Mononuclear cell (primary cell): ENCODE results near the gene ZNF224. TPM values are rescaled to one million over a fixed set of nuclear protein-coding genes. Genes with fewer than 3 reads are reported as not detected.

Experiments used
- H3K27me3 ChIP-seq: 2 replicates; pipeline ENCODE4 v1.6.0; 2011; ENCODE audit warnings: low read length, control low read depth; ENCODE audit not compliant: insufficient read depth
- H3K4me1 ChIP-seq: 2 replicates; pipeline ENCODE4 v1.5.1; 2011; ENCODE audit warnings: mild to moderate bottlenecking, low read length, control low read depth; ENCODE audit not compliant: insufficient read depth
- H3K4me3 ChIP-seq: 2 replicates; pipeline ENCODE4 v1.5.1; 2011; ENCODE audit warnings: mild to moderate bottlenecking, low read length, moderate library complexity
- H3K9me3 ChIP-seq: 2 replicates; pipeline ENCODE4 v1.5.1; 2011; ENCODE audit warnings: low read depth, mild to moderate bottlenecking, control low read depth, low read length
- total RNA-seq: library from RNA; depleted of rRNA; stranded (reverse); fragments of >200 nt; gene quantifications from one replicate; pipeline ENCODE4 v1.2.3, GENCODE V29; 2012

The ZNF224 gene
- total RNA-seq = 24.0 TPM

DNA sequence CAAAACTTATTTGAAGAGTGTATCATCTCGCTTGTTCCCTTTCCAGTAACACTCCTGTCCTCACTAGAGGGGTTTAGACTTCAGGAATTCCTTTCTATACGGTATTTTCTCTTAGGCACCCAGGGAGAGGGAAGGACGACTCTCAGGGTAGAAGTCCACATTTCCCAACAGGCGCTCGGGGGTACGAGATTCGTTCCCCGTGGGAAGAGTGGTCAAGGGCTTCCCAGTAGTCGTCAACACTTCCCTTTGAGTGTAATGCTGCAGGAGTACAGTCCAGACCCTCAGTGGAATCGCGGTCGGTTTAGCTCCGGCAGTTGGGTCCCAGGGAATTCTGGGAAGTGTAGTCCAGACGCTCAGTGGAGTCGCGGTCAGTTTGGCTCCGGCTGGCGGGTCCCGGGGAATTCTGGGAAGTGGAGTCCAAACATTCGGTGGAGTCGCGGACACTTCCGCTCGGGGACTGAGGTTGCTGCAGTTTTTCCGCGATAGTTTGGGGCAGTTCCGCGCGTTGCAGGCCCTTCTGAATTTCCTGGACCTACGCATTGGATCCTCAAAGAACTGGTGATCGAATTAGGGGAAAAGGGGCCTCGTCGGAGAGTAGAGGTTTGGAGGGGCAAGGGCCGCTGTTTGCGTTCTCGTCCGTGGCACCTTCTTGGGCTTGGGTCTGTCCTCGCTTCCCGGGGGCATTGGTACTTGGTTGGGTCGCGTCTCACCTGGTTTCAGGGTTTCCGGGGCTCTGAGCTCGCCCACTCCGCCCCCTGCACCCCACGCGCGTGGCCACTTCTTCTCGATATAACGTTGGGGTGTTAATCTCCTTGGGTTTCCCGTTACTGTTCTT, at the start of gene ZNF224:
Gene ZNF224 (plus strand): TSS at position 431 of the 835 bp plus-strand sequence. CDS start 3,513 bp downstream, outside the sequence.
- Histone ChIP-seq H3K9me3 (no peaks in the 10 kb centered on the region), H3K27me3 (no peaks in the 10 kb centered on the region), H3K4me3 (peak within 1 kb of the TSS; percentile 74), H3K4me1 (peaks cover 10% of the 10 kb centered on the region)

DNA sequence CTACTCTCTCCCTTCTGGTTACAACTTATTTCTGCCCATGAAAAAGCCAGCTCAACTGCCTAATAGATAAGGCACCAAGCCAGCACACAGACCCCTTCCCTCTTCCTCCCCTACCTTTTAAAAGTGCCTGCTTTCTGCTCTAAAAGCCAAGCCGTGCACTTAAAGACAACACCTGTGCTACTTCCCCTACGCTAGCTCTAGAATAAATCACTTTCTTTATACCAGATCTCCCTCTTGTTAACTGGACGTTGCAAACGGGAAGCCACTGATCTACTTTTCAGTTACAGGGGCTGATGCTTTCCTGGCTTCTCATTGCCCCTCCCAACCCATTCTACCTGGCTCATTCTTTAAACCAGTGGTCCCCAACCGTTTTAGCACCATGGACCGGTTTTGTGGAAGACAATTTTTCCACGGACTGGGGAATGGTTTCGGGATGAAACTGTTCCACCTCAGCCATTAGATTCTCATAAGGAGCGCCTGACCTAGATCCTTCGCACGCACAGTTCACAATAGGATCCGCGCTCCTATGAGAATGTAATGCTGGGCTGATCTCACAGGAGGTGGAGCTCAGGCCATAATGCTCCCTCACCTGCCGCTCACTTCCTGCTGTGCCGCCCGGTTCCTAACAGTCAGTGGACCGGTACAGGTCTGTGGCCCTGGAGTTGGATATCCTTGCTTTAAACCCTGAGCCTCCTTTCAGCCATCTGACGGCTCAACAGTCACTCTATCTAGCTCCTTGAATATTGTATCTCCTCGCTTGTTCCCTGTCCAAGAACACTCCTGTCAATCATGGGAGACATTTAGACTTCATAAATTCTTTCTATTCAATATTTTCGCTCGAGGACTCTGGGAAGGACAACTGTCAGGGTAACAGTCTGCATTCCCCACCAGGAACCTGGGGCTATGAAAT, 43.2 kb upstream of the ZNF224 start:
- H3K4me3 ChIP-seq = peak overlapping the region; percentile 72
- no peaks in the 10 kb centered on the region for H3K9me3 ChIP-seq
- peaks cover 13% of the 10 kb centered on the region for H3K4me1 ChIP-seq
- H3K27me3 ChIP-seq = no peaks in the 10 kb centered on the region

DNA sequence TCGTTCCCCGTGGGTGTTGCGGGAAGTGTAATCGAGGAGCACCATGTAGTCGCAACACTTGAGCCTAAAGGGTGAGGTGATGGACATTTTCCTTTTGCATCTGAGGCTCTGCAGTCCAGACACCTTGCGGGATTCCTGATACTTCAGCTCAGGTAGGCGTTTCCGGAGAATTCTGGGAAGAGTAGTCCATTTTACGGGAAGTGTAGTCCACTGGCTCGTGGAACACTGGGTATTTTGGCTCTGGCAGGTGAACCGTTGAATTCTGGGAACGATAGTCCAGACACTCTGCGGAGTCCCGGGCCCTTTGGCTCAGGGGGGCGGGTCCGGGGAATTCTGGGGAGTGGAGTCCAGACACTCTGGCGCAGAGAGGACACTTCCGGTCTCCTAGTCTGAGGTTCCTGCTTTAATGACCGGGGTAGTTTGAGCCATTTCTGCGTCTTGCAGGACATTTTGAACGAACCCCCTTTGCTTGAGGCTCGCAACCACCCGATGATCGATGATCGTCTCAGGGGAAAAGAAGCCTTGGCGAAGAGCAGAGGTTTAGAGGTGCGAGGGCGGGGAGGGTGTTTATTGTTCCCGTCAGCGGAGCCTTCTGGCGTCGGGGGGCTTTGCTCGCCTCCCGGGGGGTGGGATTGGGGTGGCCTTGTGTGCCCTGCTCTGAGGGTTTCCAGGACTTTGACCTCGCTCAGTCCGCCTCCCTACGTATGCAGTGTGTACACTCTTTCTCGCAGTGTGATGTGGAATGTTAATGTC, 42.3 kb upstream of the ZNF224 start, which contains the start of gene ZNF223:
Gene ZNF223 (plus strand): TSS at position 387 of the 753 bp plus-strand sequence. CDS start 3,141 bp downstream, outside the sequence.
- no peaks in the 10 kb centered on the region for H3K9me3 ChIP-seq
- H3K4me3 ChIP-seq = peak within 1 kb of the TSS; percentile 72
- H3K4me1 ChIP-seq = peaks cover 13% of the 10 kb centered on the region
- no peaks in the 10 kb centered on the region for H3K27me3 ChIP-seq

DNA sequence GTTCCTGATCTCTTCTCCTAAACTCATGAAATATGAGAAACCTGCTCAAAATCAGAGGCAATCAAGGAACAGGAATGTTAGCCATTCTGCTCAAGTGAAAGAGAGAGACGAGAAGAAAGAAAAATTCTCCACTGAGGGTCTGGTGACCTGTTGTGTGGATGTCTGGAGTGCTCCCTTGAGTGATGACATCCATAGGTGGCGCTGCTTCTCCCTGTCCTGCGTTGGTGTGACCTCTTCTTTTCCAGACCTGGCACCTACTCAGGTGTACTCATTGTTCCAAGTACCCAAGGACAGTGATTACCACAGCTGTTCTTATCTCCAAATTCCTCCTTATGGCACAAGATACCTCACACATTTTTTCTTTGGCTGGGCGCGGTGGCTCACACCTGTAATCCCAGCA, 38.3 kb upstream of the ZNF224 start:
- no peaks in the 10 kb centered on the region for H3K9me3 ChIP-seq
- H3K4me3 ChIP-seq = no peak overlapping the region
- no peaks in the 10 kb centered on the region for H3K27me3 ChIP-seq
- H3K4me1 ChIP-seq = peaks cover 9% of the 10 kb centered on the region

DNA sequence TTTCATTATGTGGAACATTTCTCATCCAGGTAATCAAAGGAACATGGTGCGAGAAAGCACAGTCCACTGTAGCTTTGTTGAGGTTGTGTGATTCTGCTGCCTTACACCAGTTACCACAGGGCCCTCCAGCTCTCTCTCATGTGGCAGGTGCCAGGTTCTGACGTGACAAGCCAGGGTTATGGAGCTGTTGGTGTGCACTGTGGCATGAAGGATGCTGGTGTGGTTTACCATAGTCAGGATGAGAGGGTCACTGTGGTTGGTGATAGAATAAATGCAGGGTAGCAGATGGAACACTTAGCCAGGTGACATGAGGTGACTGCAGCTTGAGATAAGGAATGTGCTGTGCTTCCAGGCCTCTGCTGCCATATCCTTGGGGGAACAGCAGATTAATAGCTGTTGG, 34.9 kb upstream of the ZNF224 start:
- H3K9me3 ChIP-seq = peaks cover 6% of the 10 kb centered on the region
- no peaks in the 10 kb centered on the region for H3K4me1 ChIP-seq
- H3K27me3 ChIP-seq = no peaks in the 10 kb centered on the region
- no peak overlapping the region for H3K4me3 ChIP-seq

DNA sequence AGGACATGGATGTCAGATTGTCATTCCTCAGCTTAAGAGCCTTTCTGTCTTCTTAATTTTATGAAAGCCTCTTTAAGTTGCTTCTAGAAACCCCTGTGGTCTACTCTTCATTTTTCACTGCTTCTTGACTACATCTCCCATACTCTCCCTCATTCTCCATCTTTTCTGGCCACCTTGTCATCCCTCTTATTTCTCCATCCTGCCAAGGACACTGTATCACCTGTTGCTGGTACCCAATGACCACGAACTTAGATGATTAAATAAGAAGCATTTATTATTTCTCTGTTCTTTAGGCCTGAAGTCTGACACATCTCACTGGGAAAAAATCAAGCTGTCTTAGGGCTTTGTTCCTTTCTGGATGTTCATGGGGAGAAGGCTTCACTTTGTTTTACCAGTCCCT, 33.1 kb upstream of the ZNF224 start:
- Histone ChIP-seq H3K4me1 (no peaks in the 10 kb centered on the region), H3K9me3 (peaks cover 20% of the 10 kb centered on the region), H3K27me3 (no peaks in the 10 kb centered on the region), H3K4me3 (no peak overlapping the region)

DNA sequence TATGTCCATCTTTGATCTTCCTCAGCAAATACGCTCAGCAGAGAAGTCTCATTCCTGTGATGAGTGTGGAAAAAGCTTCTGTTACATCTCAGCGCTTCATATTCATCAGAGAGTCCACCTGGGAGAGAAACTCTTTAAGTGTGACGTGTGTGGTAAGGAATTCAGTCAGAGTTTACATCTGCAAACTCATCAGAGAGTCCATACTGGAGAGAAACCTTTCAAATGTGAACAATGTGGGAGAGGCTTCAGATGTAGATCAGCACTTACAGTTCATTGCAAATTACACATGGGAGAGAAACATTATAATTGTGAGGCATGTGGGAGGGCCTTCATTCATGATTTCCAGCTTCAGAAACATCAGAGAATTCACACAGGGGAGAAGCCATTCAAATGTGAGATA, 27.9 kb upstream of the ZNF224 start:
- Histone ChIP-seq H3K4me1 (peaks cover 2% of the 10 kb centered on the region), H3K9me3 (peaks cover 51% of the 10 kb centered on the region), H3K27me3 (no peaks in the 10 kb centered on the region), H3K4me3 (no peak overlapping the region)

DNA sequence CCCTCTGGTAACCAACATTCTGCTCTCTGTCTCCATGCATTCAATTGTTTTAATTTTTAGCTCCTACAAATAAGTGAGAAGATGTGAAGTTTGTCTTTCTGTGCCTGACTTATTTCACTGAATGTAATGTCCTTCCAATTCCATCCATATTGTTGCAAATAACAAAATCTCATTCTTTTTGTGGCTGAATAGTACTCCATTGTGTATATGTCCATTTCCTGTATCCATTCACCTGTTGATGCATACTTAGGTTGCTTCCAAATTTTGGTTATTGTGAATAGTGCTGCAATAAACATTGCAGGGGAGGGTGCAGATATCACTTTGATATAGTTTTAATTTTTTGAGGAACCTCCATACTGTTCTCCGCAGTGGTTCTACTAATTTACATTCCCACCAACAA, 24.7 kb upstream of the ZNF224 start:
- Histone ChIP-seq H3K27me3 (no peaks in the 10 kb centered on the region), H3K9me3 (peaks cover 45% of the 10 kb centered on the region), H3K4me3 (no peak overlapping the region), H3K4me1 (peaks cover 16% of the 10 kb centered on the region)

DNA sequence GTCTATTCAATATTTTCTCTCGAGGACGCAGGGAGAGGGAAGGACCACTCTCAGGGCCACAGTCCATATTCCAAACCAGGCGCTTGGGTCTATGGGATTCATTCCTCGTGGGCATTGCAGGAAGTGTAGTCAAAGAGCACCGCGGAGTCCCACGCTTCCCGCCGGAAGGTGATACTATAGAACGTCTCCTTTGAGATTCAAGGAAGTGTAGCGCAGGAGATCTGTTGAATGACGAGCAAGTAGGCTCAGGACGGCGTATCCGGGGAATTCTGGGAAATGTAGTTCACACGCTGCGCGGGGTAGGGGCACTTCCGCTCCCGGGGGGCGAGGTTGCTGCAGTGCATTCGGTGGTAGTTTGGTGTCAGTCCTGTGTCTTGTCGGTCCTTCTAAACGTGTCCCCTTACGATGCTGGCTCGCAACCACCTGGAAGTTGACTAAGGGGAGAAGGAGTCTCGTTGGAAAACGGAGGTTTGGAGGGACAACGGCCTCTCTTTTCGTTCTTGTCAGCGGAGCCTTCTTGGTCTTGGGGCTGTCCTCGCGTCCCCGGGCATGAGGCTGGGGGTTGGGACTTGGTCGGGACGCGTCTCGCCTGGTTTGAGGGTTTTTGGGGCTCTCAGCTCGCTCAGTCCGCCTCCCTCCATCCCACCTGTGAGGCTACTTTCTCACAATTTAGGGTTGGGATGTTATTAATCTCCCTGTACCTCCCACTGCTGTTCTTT, 22.2 kb upstream of the ZNF224 start, which contains the start of gene ZNF284:
Gene ZNF284 (plus strand): TSS at position 336 of the 719 bp plus-strand sequence. CDS start 4,231 bp downstream, outside the sequence.
- H3K4me3 ChIP-seq = peak within 1 kb of the TSS; percentile 55
- H3K9me3 ChIP-seq = peaks cover 22% of the 10 kb centered on the region
- peaks cover 16% of the 10 kb centered on the region for H3K4me1 ChIP-seq

DNA sequence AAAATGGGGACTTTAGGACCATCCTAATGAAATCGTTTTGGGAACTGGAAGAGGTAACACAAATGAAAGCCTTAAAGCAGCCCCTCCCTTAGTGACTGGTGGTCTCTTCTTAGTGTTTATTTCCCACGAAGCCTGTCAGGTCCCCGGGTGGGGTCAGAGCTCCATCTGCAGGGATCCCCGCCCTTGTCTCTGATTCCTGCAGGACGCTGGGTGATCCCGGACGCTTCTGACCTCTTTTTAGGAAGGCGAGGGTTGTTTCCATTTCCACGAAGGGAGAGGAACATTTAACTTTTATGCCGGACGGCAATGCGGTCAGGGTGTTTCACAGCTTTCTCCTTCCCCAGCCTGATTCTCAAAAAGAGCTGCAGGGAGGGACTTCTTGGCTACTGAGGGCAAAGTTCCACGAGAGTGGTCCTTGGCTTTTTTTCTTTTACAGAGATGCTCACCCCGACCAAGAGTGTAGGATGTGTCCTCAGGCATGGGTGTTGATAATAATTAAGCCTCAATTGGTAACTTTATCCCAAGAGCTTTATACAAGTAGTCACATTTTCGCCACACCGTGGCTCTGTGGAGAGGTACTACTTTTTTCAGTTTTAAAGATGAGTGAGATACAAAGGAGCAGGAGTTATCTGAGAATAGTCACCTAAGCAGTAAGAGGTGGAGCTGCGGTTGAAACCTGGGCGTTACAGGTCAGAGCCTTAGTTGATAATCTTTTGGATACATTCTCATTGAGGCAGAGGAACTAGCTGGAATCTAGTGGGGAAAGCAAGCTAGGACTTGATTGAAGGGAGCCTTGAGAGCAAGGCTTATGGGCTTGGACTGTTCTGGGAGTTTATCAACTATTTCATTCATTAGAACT, 21.4 kb upstream of the ZNF224 start:
- Histone ChIP-seq H3K27me3 (no peaks in the 10 kb centered on the region), H3K4me1 (peaks cover 16% of the 10 kb centered on the region), H3K4me3 (peak overlapping the region; percentile 55), H3K9me3 (peaks cover 14% of the 10 kb centered on the region)

More for the DNA sequence above, 22.2 kb upstream of the ZNF224 start, which contains the start of gene ZNF284:
- H3K27me3 ChIP-seq = no peaks in the 10 kb centered on the region

DNA sequence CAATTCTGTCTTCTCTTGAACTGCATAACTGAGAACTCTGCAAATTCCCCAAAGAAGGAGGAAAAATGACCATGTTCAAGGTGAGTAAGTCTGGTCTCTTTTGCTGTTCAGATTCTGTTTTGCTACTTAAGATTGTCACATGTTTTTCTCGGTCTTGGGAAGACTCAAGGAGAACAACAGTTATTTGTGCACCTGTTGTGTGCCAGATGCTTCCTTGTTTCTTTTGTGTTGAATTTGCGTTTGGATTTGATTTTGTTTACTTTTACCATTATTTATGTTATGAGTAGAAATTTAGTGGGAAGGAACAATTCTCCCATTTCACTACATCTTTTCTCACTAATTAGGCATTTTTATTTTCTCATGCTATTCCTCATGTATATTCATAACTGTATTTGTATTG, 17.8 kb upstream of the ZNF224 start:
- H3K27me3 ChIP-seq = no peaks in the 10 kb centered on the region
- H3K4me3 ChIP-seq = no peak overlapping the region
- no peaks in the 10 kb centered on the region for H3K9me3 ChIP-seq
- peaks cover 14% of the 10 kb centered on the region for H3K4me1 ChIP-seq

DNA sequence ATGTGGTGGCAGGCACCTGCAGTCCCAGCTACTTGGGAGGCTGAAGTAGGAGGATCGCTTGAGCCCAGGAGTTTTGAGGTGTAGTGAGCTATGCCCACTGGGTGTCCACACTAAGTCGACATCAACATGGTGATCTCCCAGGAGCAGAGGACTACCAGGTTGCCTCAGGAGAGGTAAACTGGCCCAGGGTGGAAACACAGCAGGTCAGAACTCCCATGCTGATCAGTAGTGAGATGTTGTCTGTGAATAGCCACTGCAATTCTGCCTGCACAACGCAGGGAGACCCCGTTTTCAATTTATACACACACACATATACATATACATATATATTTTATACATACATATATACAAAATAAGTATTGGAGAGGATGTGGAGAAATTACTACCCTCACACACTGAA, 2.1 kb upstream of the ZNF224 start:
- peaks cover 10% of the 10 kb centered on the region for H3K4me1 ChIP-seq
- no peaks in the 10 kb centered on the region for H3K27me3 ChIP-seq
- no peaks in the 10 kb centered on the region for H3K9me3 ChIP-seq
- H3K4me3 ChIP-seq = no peak overlapping the region

DNA sequence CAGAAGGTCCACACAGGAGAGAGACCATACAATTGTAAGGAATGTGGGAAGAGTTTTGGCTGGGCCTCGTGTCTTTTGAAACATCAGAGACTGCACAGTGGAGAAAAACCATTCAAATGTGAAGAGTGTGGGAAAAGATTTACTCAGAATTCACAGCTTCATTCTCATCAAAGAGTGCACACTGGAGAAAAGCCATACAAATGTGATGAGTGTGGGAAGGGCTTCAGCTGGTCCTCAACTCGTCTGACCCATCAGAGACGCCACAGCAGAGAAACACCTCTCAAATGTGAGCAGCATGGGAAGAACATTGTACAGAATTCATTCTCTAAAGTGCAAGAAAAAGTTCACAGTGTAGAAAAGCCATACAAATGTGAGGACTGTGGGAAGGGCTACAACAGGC, 13.6 kb downstream of the ZNF224 start:
- Histone ChIP-seq H3K4me3 (no peak overlapping the region), H3K4me1 (peaks cover 6% of the 10 kb centered on the region), H3K9me3 (peaks cover 64% of the 10 kb centered on the region), H3K27me3 (no peaks in the 10 kb centered on the region)
